ENCODE data around the gene TENT5D. TPM values are rescaled to one million over a fixed set of nuclear protein-coding genes. Genes with fewer than 3 reads are reported as not detected.

The TENT5D gene
- total RNA-seq, result not detected in 2 replicates

GRCh38 chrX:80420147-80420546, at the start of gene TENT5D:
Gene TENT5D, plus strand, starts transcription at chrX:80420447. Its CDS starts 22,093 bp downstream, at chrX:80442540.

Measured in bladder microvascular endothelial cell (primary cell).